ENCODE measurements around the gene CD79B. TPM values are rescaled to one million over a fixed set of nuclear protein-coding genes. Genes with fewer than 3 reads are reported as not detected.

Gene CD79B
- total RNA-seq, 2 experiments from 2014 or later = 15.0 to 19.1 TPM

DNA sequence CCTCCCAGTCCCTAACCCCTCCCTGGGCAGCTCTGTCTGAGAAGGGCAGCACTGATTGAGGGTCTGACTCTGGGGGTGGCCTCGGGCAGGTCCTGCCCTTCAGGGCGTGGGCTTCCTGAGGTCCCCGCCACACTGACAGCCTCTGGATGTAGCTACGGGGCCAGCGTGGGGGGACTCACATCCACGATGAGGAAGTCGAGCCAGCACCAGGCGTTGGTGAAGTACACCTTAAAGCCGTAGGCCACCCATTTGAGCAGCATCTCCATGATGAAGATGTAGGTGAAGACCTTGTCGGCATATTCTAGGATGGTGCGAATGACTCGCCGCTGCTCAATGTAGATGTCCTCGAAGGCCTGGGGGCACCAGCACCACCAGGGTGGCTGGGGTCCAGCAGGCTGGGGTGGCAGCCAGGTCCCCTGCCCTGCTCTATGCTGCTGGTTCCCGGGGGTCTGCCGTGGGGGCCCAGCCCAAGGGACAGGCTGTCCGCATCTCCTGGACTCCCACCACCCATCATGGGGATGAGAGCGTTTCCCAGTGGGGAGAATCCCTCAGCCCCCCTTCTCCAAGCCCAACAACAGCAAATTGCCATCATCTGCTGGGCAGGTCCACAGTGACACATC is 15.7 kb upstream of the CD79B start:
- CTCF ChIA-PET = interaction anchor here (1.7 to 3.1 kb wide), 9 partner anchors 17 to 186 kb away, joined by 6 to 77 read pairs (median 22); partner anchors contain the start of genes CSHL1, GH1 and ICAM2
- Mint-ChIP-seq H3K27me3 (peaks cover 18% of the 10 kb centered on the region), H3K4me3 (no peak overlapping the region), H3K27ac (no peak overlapping the region), H3K9me3 (ENCODE audit: low read depth) (no peaks in the 10 kb centered on the region), H3K4me1 (peaks cover 23% of the 10 kb centered on the region), H3K36me3 (no peaks in the 10 kb centered on the region)
- DNase-seq = no peak
- ATAC-seq = no peak

DNA sequence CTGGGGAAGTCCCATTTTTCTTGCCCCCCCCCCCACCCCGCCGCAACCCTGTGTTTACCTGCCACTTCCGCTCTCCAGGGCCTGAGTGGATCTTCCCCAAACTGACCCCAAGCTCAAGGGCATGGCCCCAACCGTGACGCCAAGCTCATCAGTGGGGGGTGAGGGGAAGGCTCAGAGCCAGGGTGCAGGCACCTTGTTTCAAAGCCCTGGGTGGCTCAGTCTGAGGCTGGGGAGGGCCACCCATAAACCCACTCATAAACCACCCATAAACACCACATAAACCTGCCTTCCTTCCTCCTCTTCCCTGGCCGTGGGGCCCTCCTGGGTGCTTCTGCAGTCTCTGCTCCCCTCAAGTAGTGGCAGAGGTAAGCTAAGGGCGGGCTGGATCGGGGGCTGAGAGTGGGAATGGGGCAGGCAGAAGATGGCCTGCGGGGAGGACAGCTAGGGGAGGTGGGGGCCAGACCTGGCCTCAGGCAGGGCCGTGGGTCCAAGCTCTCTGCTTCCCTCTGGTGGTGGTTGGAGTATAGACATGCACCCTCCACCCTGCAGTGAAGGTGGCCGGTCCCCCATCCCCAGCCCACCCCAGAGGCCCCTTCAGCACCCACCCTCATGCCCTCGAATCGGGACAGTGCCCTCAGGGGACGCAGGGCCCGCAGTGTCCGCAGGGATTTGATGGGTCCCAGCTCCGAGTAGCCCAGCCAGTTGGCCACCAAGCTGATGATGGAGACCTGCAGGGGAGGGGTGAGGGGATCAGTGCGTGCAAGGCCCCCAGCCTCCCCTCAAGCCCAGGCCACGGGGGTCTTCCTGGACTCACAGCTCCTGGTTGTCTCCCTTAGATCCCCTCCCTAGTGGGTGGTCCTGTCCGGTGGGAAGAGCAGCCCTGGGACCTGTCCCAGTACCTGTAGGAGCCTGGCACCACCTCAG is 14.6 kb upstream of the CD79B start:
- H3K27ac Mint-ChIP-seq = peak overlapping the region; percentile 62
- H3K9me3 Mint-ChIP-seq (ENCODE audit: low read depth) = no peaks in the 10 kb centered on the region
- H3K4me1 Mint-ChIP-seq = peaks cover 19% of the 10 kb centered on the region
- ATAC-seq (peak; percentile 85), DNase-seq (peak; percentile 79)
- no peaks in the 10 kb centered on the region for H3K36me3 Mint-ChIP-seq
- H3K27me3 Mint-ChIP-seq = peaks cover 21% of the 10 kb centered on the region
- peak overlapping the region; percentile 39 for H3K4me3 Mint-ChIP-seq
- CTCF ChIA-PET = interaction anchor here (0.7 to 3.1 kb wide), 39 partner anchors 8 to 451 kb away, joined by 3 to 77 read pairs (median 7); partner anchors contain the start of genes CD79B, CSHL1, ERN1 and GH1

DNA sequence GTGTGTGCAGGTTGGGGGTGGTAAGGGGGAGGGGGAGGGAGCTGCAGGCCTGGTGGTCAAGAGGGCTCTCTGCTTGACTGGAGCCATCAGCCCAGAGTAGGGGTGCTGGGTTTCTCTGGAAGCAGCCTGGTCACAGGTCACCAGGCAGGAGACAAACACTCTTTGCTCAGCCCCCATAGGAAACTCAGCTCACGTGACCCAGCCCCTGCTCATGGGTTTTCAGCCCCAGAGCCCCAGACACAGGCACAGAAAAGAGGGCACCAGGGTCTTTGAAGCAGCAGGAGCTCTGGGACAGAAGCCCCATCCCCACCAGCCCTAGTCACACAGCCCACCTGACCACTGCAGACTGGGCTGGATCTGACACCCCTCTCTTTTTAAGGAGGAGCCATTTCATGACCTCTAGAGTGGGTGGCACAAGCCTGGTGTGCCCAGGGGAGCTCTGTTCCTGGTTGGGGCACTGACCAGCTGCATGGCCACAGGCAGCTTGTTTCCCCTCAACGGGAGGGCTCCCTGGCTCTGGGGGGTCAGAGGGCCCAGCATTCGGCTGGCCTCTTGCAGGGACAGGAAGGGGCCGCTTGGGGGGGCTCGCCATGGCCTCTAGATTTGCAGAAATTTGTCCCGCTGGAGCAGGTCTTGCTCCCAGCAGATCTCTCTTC is 13.8 kb upstream of the CD79B start:
- Mint-ChIP-seq H3K36me3 (no peaks in the 10 kb centered on the region), H3K27ac (peak overlapping the region; percentile 62), H3K27me3 (peaks cover 24% of the 10 kb centered on the region), H3K4me1 (peaks cover 19% of the 10 kb centered on the region), H3K4me3 (no peak overlapping the region), H3K9me3 (ENCODE audit: low read depth) (no peaks in the 10 kb centered on the region)
- ATAC-seq (peak; percentile 24), DNase-seq (no peak)
- CTCF ChIA-PET = interaction anchor here (0.7 to 3.1 kb wide), 39 partner anchors 9 to 452 kb away, joined by 3 to 77 read pairs (median 7); partner anchors contain the start of genes CD79B, CSHL1, ERN1 and GH1

DNA sequence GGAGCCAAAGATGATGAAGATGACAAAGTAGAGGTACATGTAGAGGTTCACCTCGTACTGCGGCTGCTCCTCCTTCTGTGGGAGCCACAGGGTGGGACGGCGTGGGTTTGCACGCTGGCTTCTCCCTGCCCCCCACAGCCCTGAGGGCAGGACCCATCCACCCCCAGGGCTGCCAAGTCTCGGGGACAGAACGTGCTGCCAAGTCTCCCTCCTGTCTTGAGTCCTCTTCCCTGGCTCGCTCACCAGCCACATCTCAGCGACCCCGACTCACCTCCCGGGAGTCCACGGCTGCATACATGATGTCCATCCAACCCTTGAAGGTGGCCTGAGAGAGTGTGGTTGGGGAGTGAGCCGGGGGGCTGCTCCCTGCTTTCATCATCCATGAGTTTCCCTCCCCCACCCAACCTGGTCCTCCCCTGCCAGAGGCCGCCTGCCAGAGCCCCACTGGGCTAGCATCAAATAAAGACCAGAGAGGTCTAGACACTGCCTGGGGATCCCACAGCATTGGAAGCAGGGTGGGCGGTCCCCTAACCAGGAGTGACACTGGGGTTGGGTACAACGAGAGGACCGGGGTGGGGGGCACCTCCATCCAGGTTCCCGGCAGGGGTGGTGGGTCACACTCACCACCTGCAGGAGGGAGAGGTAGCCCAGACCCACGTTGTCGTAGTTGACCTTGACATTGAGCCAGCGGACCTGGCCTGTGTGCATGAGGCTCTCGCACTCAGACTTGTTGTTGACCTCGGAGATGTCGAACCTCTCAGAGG is 12.8 kb upstream of the CD79B start:
- H3K27ac Mint-ChIP-seq = no peak overlapping the region
- H3K27me3 Mint-ChIP-seq = peaks cover 24% of the 10 kb centered on the region
- ATAC-seq (no peak), DNase-seq (no peak)
- CTCF ChIA-PET = interaction anchor here (1.4 to 3.1 kb wide), 8 partner anchors 10 to 84 kb away, joined by 3 to 77 read pairs (median 16); partner anchors contain the start of genes CD79B and GH1
- H3K4me3 Mint-ChIP-seq = no peak overlapping the region
- H3K4me1 Mint-ChIP-seq = peaks cover 19% of the 10 kb centered on the region
- H3K9me3 Mint-ChIP-seq (ENCODE audit: low read depth) = no peaks in the 10 kb centered on the region
- H3K36me3 Mint-ChIP-seq = no peaks in the 10 kb centered on the region

DNA sequence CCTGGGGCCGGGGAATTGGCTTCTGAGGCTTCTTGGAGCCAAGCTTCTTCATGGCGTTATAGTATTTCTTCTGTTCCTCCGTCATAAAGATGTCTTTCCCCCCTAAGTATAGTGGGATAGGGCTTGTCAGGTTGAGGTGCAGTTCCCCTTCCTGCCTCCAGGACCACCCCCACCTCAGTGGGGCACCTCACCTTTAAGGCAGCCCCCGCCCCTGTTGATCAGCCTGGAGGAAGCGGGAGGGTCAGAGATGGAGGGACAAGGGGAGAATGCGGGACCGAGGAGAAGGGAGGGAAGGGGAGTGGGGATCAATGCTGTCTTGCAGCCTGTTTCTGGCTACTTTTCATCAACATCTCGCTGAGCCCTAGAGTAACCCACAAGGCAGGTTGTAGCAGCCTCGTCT is 11.6 kb upstream of the CD79B start:
- H3K9me3 Mint-ChIP-seq (ENCODE audit: low read depth) = no peaks in the 10 kb centered on the region
- no peak for DNase-seq
- H3K4me1 Mint-ChIP-seq = peaks cover 22% of the 10 kb centered on the region
- H3K4me3 Mint-ChIP-seq = no peak overlapping the region
- CTCF ChIA-PET = interaction anchor here (1.2 to 1.5 kb wide), 2 partner anchors 11 to 82 kb away, joined by 3 read pairs; no protein-coding TSS in a partner anchor
- no peak overlapping the region for H3K27ac Mint-ChIP-seq
- no peaks in the 10 kb centered on the region for H3K36me3 Mint-ChIP-seq
- no peak for ATAC-seq
- H3K27me3 Mint-ChIP-seq = peaks cover 24% of the 10 kb centered on the region

DNA sequence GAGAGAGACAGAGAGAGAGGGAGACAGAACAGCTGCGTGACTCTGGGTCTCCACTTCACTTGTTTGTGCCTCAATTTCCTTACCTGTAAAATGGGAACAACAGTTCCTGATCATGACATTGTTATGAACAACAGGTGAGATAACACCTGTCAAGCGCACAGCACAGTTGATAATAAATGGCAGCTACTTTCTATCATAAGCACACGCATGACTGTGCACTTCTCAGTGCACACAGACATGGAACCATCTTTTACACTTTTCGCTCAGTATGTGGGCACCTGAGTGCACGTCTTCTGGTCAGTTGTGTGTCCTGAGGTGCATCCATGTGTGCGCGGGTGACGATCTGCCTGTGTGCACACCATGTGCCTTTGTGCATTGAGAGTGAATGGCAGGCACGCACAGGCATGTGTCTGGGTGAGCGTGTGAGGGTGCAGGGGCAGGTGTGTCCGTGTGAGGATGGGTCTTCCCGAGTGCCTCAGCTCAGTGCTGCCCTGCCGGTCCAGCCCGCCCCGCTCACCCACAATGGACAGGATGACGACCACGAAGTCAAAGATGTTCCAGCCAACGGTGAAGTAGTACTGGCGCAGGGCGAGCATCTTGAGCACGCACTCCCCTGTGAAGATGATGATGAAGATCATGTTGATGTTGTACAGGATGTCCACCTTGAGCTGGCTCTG is 10.3 kb upstream of the CD79B start:
- Mint-ChIP-seq H3K27me3 (peaks cover 20% of the 10 kb centered on the region), H3K4me1 (peaks cover 24% of the 10 kb centered on the region), H3K9me3 (ENCODE audit: low read depth) (no peaks in the 10 kb centered on the region), H3K4me3 (no peak overlapping the region), H3K27ac (no peak overlapping the region), H3K36me3 (no peaks in the 10 kb centered on the region)
- DNase-seq = no peak
- CTCF ChIA-PET = interaction anchor here (0.7 kb wide), 1 partner anchor 25 kb away, joined by 3 read pairs; no protein-coding TSS in a partner anchor
- ATAC-seq = no peak

DNA sequence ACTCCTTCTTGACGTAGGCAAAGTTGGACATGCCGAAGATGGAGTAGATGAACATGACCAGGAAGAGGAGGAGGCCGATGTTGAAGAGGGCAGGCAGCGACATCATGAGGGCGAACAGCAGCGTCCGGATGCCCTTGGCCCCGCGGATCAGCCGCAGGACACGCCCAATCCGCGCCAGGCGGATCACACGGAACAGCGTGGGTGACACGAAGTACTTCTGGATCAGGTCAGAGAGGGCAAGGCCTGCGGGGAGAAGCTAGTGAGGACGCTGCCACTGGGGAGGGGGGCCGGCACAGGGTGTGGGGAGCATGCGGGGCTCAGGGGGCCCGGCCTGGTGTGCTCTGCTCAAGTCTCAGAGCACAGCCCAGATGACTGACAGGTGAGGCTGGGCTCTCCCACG is 9.6 kb upstream of the CD79B start:
- Mint-ChIP-seq H3K27me3 (peaks cover 20% of the 10 kb centered on the region), H3K27ac (no peak overlapping the region), H3K9me3 (ENCODE audit: low read depth) (no peaks in the 10 kb centered on the region), H3K4me1 (peaks cover 19% of the 10 kb centered on the region), H3K4me3 (no peak overlapping the region), H3K36me3 (no peaks in the 10 kb centered on the region)
- DNase-seq (no peak), ATAC-seq (no peak)
- CTCF ChIA-PET = interaction anchor here (1.7 kb wide), 1 partner anchor 49 kb away, joined by 3 read pairs; no protein-coding TSS in a partner anchor

DNA sequence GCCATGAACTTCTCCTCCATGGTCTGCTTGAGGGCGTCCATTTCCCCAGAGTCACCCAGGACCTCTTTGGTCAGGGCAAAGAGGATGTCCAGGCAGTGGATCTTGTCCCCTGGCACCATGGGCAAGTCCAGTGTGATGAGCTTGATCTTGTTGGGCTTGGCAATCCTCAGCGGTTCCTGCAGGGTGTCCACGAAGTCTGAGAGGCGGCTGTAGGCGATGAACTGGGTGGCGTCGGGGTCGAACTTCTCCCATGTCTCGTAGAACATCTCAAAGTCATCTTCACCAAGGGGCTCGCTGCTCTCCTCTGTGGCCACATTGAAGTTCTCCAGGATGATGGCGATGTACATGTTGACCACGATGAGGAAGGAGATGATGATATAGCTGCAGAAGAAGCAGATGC is 9.0 kb upstream of the CD79B start:
- DNase-seq = no peak
- H3K27me3 Mint-ChIP-seq = peaks cover 24% of the 10 kb centered on the region
- CTCF ChIA-PET = interaction anchor here (1.7 kb wide), 1 partner anchor 50 kb away, joined by 3 read pairs; no protein-coding TSS in a partner anchor
- no peaks in the 10 kb centered on the region for H3K9me3 Mint-ChIP-seq (ENCODE audit: low read depth)
- H3K36me3 Mint-ChIP-seq = no peaks in the 10 kb centered on the region
- no peak overlapping the region for H3K4me3 Mint-ChIP-seq
- H3K4me1 Mint-ChIP-seq = peaks cover 13% of the 10 kb centered on the region
- H3K27ac Mint-ChIP-seq = no peak overlapping the region
- ATAC-seq = no peak

DNA sequence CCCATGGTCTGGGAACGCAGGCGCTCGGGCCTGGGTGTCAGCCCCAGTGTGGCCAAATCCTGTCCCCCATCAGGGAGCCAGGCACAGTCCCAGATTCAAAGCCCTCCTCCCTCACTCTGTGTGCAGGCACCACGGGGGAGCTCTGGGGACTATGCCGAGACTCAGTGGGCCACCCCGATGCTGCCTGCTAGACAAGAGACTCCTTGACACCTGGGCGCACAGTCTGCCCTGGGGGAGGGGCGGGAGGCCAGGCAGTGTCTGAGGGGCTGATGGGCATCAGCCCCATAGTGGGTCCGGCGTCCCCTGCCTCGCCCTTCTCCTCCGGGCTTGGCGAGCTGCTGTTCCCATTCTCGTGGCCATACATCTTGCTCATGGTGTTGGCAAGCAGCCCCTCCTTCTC is 8.5 kb upstream of the CD79B start:
- no peaks in the 10 kb centered on the region for H3K9me3 Mint-ChIP-seq (ENCODE audit: low read depth)
- ATAC-seq (no peak), DNase-seq (no peak)
- no peak overlapping the region for H3K4me3 Mint-ChIP-seq
- CTCF ChIA-PET = interaction anchor here (1.1 to 1.7 kb wide), 3 partner anchors 10 to 193 kb away, joined by 3 to 4 read pairs (median 3); no protein-coding TSS in a partner anchor
- H3K36me3 Mint-ChIP-seq = no peaks in the 10 kb centered on the region
- peaks cover 26% of the 10 kb centered on the region for H3K27me3 Mint-ChIP-seq
- peaks cover 7% of the 10 kb centered on the region for H3K4me1 Mint-ChIP-seq
- no peak overlapping the region for H3K27ac Mint-ChIP-seq

DNA sequence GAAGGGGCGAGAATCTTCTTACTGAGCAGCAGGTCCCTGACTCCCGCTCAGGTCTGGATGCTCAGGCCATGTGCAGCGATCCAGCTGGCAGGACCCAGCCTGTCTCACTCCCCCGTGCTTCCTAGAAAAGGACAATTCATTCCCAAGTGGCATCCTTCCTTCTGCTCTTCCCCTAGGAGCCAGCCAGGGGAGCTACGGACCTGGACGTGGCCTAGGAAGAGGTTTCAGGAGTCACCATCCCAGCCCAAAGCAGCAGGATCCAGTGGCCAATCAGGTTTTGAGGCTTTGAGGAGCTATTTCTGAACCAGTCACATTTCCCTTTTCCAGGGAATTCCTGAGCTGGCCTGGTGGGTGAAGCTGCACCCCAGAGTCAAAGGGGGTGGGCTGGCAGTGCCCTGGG is 7.8 kb upstream of the CD79B start:
- H3K27ac Mint-ChIP-seq = no peak overlapping the region
- no peaks in the 10 kb centered on the region for H3K9me3 Mint-ChIP-seq (ENCODE audit: low read depth)
- H3K4me3 Mint-ChIP-seq = no peak overlapping the region
- peaks cover 4% of the 10 kb centered on the region for H3K4me1 Mint-ChIP-seq
- CTCF ChIA-PET = interaction anchor here (1.1 to 1.7 kb wide), 4 partner anchors 11 to 194 kb away, joined by 3 to 5 read pairs (median 4); no protein-coding TSS in a partner anchor
- no peaks in the 10 kb centered on the region for H3K36me3 Mint-ChIP-seq
- H3K27me3 Mint-ChIP-seq = peaks cover 27% of the 10 kb centered on the region
- DNase-seq = no peak
- no peak for ATAC-seq

DNA sequence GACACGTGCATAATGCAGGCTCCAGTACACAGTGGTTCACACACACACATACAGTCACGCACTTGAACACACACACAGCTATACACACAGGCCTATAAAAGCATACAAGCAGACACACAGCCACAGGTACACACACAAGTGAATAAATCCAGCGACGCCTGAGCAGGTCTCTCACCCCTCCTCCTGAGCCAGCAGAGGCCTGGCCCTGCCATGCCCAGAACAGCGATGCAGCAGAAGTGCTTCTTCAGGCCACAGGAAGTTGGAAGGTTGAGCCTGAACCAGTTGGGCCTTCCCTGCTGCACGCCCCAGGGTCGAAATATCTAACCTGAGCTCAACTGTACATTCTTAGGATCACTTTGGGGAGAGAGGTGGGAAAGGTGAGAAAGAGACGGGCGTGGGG is 7.3 kb upstream of the CD79B start:
- H3K27ac Mint-ChIP-seq = no peak overlapping the region
- H3K9me3 Mint-ChIP-seq (ENCODE audit: low read depth) = no peaks in the 10 kb centered on the region
- peaks cover 4% of the 10 kb centered on the region for H3K4me1 Mint-ChIP-seq
- no peak overlapping the region for H3K4me3 Mint-ChIP-seq
- ATAC-seq = no peak
- H3K36me3 Mint-ChIP-seq = no peaks in the 10 kb centered on the region
- CTCF ChIA-PET = interaction anchor here (1.1 to 1.7 kb wide), 3 partner anchors 11 to 194 kb away, joined by 3 to 5 read pairs (median 4); no protein-coding TSS in a partner anchor
- no peak for DNase-seq
- H3K27me3 Mint-ChIP-seq = peaks cover 23% of the 10 kb centered on the region

DNA sequence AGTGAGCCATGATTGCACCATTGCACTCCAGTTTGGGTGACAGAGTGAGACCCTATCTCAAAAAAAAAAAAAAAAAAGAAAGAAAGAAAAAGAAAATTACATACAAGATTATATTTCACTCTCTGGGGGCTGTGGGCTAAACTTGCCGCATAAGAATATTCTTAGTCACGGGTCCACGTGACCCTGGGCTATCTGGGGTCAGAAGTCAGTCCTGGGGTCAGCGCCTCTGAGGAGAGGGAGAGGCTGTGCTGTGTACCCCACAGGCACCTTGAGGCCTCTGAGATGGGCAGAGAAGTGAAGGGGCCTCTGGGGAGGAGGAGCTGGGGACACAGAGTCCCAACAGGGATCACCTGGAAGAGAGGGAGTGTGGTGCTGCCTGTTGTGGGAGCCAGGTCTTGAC is 5.8 kb upstream of the CD79B start:
- no peak for ATAC-seq
- H3K4me1 Mint-ChIP-seq = peaks cover 5% of the 10 kb centered on the region
- H3K4me3 Mint-ChIP-seq = no peak overlapping the region
- CTCF ChIA-PET = interaction anchor here (1.4 to 3.7 kb wide), 3 partner anchors 8 to 196 kb away, joined by 7 to 10 read pairs (median 7); no protein-coding TSS in a partner anchor
- peaks cover 19% of the 10 kb centered on the region for H3K27me3 Mint-ChIP-seq
- no peaks in the 10 kb centered on the region for H3K36me3 Mint-ChIP-seq
- no peak for DNase-seq
- H3K27ac Mint-ChIP-seq = no peak overlapping the region
- no peaks in the 10 kb centered on the region for H3K9me3 Mint-ChIP-seq (ENCODE audit: low read depth)
